A549 treated with CORT108297 at 1 μM for 4 hours (cell line): ENCODE measurements around the gene CNOT3. TPM values are rescaled to one million over a fixed set of nuclear protein-coding genes. Genes with fewer than 3 reads are reported as not detected.

ENCODE experiments used
- total RNA-seq: library from RNA; stranded (reverse); fragments of 200-300 nt; extraction: Qiagen RNA extraction; gene quantifications from 5 replicates; pipeline ENCODE4 v1.2.3, GENCODE V29; 2022

Gene CNOT3
- total RNA-seq: 54.2 to 70.0 TPM (median 69.5 TPM) in 5 replicates

GRCh38 chr19:54137699-54138488 is at the start of gene CNOT3:
Gene CNOT3, plus strand, starts transcription at chr19:54137762. Its CDS starts 5,217 bp downstream, at chr19:54142979.

GRCh38 chr19:54100561-54100960 is 37.0 kb upstream of the CNOT3 start, which contains the start of gene OSCAR:
Gene OSCAR, minus strand, starts transcription at chr19:54100803. Its CDS starts 11 bp downstream, at chr19:54100792.

DNA sequence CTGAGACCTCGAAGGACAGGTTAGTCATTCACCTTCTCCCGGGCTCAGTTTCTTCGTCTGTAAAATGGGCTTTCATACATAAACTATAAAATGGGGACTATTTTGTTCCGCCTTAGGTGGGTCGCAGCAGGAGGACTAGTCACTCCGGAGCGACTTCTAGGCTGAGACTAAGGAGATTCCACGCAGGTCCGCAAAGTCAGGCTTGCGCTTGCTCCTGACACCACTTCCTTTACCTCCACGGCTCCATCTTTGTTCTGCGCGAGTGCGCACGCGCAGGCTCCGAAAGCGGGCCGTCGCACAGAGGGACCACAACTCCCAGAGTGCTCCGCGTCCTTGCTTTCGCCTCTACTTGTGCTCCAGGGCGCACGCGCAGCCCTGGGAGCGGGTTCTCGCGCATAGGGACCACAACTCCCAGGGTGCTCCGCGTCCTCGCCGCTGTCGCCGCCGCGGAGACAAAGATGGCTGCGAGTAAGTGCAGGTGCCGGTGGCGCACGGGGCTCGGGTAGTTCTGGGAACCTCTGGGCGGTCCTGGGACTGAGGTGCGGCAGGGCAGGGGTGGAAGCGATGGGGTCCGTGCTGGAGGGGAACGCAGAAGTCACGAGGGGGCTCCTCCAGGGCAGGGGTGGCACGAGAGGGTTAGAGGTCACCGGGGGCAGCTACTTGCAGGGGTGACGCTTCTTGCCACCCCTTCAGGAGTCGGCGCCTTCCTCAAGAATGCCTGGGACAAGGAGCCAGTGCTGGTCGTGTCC is 35.0 kb upstream of the CNOT3 start, which contains the start of gene NDUFA3:
NDUFA3 (plus strand) TSS at position 435 of the 749 bp plus-strand sequence; CDS start at position 459, 24 bp downstream.

GRCh38 chr19:54115109-54116063 is 22.2 kb upstream of the CNOT3 start, which contains the start of the genes PRPF31 and TFPT:
Gene PRPF31, plus strand, starts transcription at chr19:54115754. Its CDS starts 2,525 bp downstream, at chr19:54118279.
Gene TFPT, minus strand, starts transcription at chr19:54115657. Its CDS starts 388 bp downstream, at chr19:54115269.

GRCh38 chr19:54159352-54160181 is 22.0 kb downstream of the CNOT3 start, which contains the start of gene LENG1:
Gene LENG1, minus strand, starts transcription at chr19:54159721. Its CDS starts 26 bp downstream, at chr19:54159695.

GRCh38 chr19:54172471-54173358 is 35.2 kb downstream of the CNOT3 start, which contains the start of gene TMC4:
Gene TMC4, minus strand, starts transcription at chr19:54173160. Its CDS starts 43 bp downstream, at chr19:54173117.

GRCh38 chr19:54189145-54189734 is 51.7 kb downstream of the CNOT3 start, which contains the start of gene MBOAT7:
Gene MBOAT7, minus strand, starts transcription at chr19:54189580. Its CDS starts 1,072 bp downstream, at chr19:54188508.

GRCh38 chr19:54191011-54191810 is 53.6 kb downstream of the CNOT3 start, which contains the start of gene TSEN34:
Gene TSEN34, plus strand, starts transcription at chr19:54191308. Its CDS starts 57 bp downstream, at chr19:54191365.

Other genes with a start within 250 kb of the CNOT3 start
- gene CACNG7, start 228.5 kb upstream of the CNOT3 start, total RNA-seq: 5.6 to 10.8 TPM (median 10.7 TPM) in 5 replicates
- 0.90 to 1.4 TPM (median 1.4 TPM) in 5 replicates for gene CACNG8, start 174.8 kb upstream of the CNOT3 start, total RNA-seq
- gene CACNG6, start 146.1 kb upstream of the CNOT3 start, total RNA-seq: 8.5 to 13.8 TPM (median 13.2 TPM) in 5 replicates
- gene VSTM1, start 73.9 kb upstream of the CNOT3 start, total RNA-seq: 0.36 to 0.93 TPM (median 0.50 TPM) in 5 replicates
- gene TARM1, start 56.4 kb upstream of the CNOT3 start, total RNA-seq: not detected in 5 replicates
- 0.30 to 0.57 TPM (median 0.36 TPM) in 5 replicates for gene OSCAR, start 37.0 kb upstream of the CNOT3 start, total RNA-seq
- 208 to 257 TPM (median 223 TPM) in 5 replicates for gene NDUFA3, start 34.9 kb upstream of the CNOT3 start, total RNA-seq
- 20.8 to 25.0 TPM (median 21.5 TPM) in 5 replicates for gene TFPT, start 22.1 kb upstream of the CNOT3 start, total RNA-seq
- gene PRPF31, start 22.0 kb upstream of the CNOT3 start, total RNA-seq: 111 to 121 TPM (median 116 TPM) in 5 replicates
- 7.5 to 9.4 TPM (median 8.5 TPM) in 5 replicates for gene LENG1, start 22.0 kb downstream of the CNOT3 start, total RNA-seq
- 1.0 to 1.7 TPM (median 1.2 TPM) in 5 replicates for gene TMC4, start 35.4 kb downstream of the CNOT3 start, total RNA-seq
- gene MBOAT7, start 51.8 kb downstream of the CNOT3 start, total RNA-seq: 121 to 181 TPM (median 160 TPM) in 5 replicates
- gene TSEN34, start 53.5 kb downstream of the CNOT3 start, total RNA-seq: 77.8 to 137 TPM (median 131 TPM) in 5 replicates
- 2,162 to 2,522 TPM (median 2,268 TPM) in 5 replicates for gene RPS9, start 63.1 kb downstream of the CNOT3 start, total RNA-seq
- gene LILRB3, start 85.2 kb downstream of the CNOT3 start, total RNA-seq: 0.06 to 0.25 TPM (median 0.09 TPM) in 3 of 5 replicates, not detected in the others
- 0.06 TPM in 1 of 5 replicates, not detected in the others for gene LILRA6, start 105.0 kb downstream of the CNOT3 start, total RNA-seq
- gene LILRB5, start 119.5 kb downstream of the CNOT3 start, total RNA-seq: 0.03 to 0.06 TPM in 2 of 5 replicates, not detected in the others
- 0.05 to 0.13 TPM (median 0.09 TPM) in 3 of 5 replicates, not detected in the others for gene LILRB2, start 143.3 kb downstream of the CNOT3 start, total RNA-seq
- gene LILRA5, start 175.4 kb downstream of the CNOT3 start, total RNA-seq: not detected in 5 replicates
- gene LILRA4, start 201.4 kb downstream of the CNOT3 start, total RNA-seq: 0.13 TPM in 1 of 5 replicates, not detected in the others
- not detected in 5 replicates for gene LAIR1, start 227.2 kb downstream of the CNOT3 start, total RNA-seq